Measurements from ENCODE around the gene DVL2.

Gene DVL2

GRCh38 chr17:7234083-7234951, at the start of gene DVL2:
Gene DVL2 (minus strand): TSS chr17:7234517. CDS start chr17:7234262, 255 bp downstream.
- DNase-seq (ENCODE audit: low spot score) = peak; percentile 97

DNA sequence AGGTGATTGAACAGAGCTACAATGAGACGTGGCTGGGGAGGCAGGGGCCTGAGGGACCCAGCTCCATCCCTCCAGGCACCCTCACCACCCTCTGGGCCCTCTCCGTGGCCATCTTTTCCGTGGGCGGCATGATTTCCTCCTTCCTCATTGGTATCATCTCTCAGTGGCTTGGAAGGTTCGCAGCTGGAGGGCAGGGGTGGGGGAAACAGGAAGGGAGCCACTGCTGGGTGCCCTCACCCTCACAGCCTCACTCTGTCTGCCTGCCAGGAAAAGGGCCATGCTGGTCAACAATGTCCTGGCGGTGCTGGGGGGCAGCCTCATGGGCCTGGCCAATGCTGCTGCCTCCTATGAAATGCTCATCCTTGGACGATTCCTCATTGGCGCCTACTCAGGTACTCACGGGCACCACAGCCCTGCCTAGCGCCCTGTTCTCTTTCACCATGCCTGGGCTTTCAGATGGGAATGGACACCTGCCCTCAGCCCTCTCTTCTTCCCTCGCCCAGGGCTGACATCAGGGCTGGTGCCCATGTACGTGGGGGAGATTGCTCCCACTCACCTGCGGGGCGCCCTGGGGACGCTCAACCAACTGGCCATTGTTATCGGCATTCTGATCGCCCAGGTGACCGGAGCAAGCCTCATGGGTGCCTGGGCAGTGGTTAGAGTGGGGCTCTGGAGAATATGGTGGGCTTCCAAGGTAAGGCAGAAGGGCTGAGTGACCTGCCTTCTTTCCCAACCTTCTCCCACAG, 49.3 kb upstream of the DVL2 start:
- DNase-seq (ENCODE audit: low spot score) = no peak

GRCh38 chr17:7282752-7283321, 48.5 kb upstream of the DVL2 start:
- DNase-seq (ENCODE audit: low spot score) = no peak

DNA sequence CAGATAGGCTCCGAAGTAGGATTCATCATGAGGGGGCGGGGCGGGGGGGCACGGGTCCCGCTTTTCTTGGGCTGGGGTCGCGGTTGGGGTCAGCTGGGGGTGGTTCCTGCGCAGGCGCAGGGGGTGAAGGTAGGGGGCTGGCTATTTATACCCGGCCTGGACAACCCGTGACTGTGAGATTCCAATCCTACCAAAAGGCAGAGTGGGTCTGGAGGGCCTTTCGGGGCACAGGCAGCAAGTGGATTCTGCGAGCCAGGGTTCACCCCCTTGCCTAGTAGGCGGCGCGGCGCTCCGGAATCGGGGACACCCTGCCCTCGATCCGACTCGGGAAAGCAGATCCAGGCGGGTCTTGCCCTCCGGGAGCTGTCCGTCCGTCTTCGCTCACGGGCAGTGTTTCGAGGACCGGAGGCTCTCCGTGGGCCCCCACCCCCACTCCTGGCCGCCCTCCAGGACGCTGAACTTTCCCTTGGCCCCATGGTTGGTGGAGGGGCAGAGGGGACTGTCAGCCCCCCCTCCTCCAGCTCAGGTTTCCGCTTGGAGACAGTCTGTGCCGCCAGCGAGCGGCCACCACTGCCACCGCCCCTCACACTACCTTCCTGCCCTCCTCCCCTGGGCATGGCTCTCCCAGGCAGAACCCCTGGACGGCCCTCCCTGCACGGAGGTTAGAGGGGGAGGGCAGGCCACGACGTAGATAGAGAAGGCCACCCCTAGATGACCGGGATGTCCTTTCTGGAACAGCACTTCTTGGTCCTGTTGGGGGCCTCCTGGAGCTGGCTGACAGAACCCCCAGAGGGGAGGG, 47.8 kb upstream of the DVL2 start:
- no peak for DNase-seq (ENCODE audit: low spot score)

- DNase-seq (ENCODE audit: low spot score) = peak; percentile 90
Observed at GRCh38 chr17:7281074-7281952, 47.0 kb upstream of the DVL2 start, which contains the start of gene SLC2A4. Gene SLC2A4 (plus strand): TSS chr17:7281718. CDS start chr17:7281935, 217 bp downstream.

DNA sequence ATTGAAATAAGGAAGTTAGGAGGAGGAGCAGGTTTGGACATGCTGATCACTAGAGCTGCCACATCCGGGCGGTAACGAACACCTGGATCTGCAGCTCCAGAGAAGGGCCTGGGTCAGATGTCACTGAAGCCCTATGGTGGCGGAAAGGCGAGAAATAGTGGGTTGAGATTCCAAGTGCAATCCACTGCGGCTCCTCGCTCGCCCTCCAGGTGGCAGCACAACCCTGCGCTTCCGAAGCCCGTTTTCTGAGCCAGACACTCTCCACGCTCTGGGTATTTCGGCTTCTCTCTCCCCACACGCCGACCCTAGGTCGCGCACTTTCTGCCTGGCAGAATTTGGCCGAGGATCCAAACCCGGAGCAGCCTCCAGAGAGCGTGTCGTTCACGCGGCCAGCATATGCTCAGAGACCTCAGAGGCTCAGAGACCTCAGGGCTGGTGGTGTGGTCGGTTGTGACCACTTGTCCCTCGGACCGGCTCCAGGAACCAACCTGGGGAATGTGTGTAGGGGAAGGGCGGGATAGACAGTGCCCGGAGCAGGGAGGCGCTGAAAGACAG, 46.3 kb upstream of the DVL2 start:
- peak; percentile 88 for DNase-seq (ENCODE audit: low spot score)

DNA sequence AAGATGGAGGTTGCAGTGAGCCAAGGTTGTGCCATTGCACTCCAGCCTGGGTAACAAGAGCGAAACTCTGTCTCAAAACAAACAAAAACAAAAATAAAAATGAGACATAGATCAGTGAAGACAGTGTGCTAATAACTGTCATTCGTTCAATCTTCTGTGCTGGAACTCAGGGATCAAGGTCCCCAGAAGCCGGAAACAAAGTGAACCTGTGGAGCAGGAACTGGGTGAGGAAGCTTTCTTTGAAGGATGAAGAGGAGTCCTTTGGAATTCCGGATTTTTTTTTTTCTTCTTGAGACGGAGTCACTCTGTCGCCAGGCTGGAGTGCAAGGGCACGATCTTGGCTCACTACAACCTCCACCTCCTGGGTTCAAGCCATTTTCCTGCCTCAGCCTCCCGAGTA, 45.1 kb upstream of the DVL2 start:
- DNase-seq (ENCODE audit: low spot score) = no peak

GRCh38 chr17:7266784-7267183, 32.5 kb upstream of the DVL2 start:
- DNase-seq (ENCODE audit: low spot score) = no peak

- DNase-seq (ENCODE audit: low spot score) = no peak
Observed at GRCh38 chr17:7263801-7264078, 29.4 kb upstream of the DVL2 start.

GRCh38 chr17:7262935-7263800, 28.9 kb upstream of the DVL2 start:
- DNase-seq (ENCODE audit: low spot score) = no peak

DNA sequence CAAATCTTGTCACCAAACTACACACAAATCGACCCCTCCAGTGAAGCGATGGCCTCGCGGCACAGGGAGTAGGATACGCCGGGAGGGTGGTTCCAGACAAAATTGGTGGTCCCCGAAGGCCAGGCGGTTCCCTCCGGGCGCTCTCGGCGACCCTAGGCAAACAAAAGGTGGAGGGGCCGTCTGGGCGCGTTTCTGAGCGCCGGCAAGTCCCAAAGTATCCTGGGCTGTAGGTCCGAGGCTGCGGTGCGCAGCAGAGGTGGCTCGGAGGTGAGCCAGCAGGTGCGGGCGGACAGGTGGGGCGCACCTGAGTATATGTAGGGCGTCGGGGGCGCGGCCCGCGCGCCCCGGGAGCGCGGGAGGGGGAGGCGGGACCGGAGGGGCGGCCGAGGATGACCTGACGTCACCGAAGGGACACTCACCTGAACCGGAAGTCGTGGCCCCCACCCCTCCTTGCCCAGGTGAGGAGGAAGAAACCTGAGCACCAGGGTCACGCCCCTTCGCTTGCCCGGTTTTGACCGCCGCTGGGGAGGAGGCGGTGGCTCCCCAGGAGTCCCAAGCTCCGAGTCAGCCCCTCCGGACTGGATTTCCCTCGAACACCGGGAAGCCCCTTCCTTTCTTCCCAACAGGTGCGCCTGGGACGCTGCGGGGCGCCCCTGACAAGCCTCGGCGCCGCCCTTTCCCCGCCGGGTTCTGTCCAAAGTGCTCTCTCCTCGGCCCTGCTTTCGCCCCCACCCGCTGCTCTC, 28.0 kb upstream of the DVL2 start, which contains the start of gene CLDN7:
TSS of gene CLDN7 (minus strand) at position 287 of the 743 bp plus-strand sequence. CDS start 435 bp downstream, outside the sequence.
- DNase-seq (ENCODE audit: low spot score) = no peak

GRCh38 chr17:7261379-7262191, 27.3 kb upstream of the DVL2 start:
- no peak for DNase-seq (ENCODE audit: low spot score)

DNA sequence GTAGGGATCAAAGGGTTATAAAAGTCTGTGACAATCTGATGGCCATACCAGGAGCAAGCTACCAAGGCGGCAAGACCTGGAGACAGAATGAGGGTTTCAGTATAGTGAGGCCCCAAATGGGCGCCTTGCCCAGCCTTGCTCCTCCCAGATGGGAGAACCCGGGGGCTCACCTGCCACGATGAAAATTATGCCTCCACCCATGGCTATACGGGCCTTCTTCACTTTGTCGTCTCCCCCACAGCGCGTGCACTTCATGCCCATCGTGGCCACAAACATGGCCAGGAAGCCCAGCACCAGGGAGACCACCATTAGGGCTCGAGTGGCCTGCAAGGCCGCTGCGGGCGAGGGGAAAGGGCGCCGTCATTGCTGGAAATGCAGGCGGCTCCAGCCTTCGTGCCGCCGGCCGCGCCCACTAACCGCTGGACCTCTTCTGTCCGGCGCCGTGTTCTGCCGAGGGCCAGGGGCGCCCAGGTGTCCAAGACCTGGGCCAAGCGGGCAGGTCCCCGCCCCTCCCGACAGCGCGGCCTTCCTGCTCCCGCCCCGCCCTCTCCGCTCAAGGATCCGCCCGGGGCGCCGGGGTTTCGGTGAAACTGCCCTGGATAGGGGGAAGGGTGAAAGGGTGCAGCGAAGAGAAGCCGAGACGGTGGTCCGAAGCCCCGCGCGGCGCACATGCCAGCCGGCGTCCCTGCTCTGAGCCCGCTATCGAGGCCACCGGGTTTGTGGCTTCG, 26.5 kb upstream of the DVL2 start:
- DNase-seq (ENCODE audit: low spot score) = no peak

DNA sequence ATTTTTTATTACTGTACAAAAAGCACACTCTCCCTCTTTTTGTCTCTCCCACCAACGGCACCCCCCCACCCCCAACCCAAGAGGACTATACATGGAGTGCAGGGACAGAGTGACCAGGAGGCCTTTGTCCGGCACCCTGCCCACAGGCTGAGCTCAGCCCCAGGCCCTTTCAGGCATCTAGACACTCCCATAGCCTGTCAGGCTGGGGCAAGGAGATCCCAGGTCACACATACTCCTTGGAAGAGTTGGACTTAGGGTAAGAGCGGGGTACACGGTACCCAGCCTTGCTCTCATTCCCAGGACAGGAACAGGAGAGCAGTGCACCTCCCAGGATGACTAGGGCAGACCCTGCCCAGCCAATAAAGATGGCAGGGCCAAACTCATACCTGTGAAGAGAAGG, 25.8 kb upstream of the DVL2 start:
- DNase-seq (ENCODE audit: low spot score) = no peak

DNA sequence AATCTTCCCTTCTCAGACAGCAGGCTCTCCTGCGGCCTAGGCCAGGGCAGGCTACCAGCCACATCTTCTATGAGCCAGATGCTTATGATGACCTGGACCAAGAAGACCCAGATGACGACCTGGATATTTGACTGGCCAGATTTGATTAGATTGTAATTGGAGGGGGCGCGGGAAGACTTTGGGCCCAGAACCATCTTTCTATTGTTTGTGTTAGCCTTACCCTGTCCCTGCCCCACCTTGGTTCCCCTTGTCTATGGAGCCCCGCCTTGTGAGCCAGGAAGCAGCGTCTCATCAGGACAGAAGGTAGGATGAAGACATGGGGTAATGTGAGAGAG, 25.2 kb upstream of the DVL2 start:
- DNase-seq (ENCODE audit: low spot score) = no peak

DNA sequence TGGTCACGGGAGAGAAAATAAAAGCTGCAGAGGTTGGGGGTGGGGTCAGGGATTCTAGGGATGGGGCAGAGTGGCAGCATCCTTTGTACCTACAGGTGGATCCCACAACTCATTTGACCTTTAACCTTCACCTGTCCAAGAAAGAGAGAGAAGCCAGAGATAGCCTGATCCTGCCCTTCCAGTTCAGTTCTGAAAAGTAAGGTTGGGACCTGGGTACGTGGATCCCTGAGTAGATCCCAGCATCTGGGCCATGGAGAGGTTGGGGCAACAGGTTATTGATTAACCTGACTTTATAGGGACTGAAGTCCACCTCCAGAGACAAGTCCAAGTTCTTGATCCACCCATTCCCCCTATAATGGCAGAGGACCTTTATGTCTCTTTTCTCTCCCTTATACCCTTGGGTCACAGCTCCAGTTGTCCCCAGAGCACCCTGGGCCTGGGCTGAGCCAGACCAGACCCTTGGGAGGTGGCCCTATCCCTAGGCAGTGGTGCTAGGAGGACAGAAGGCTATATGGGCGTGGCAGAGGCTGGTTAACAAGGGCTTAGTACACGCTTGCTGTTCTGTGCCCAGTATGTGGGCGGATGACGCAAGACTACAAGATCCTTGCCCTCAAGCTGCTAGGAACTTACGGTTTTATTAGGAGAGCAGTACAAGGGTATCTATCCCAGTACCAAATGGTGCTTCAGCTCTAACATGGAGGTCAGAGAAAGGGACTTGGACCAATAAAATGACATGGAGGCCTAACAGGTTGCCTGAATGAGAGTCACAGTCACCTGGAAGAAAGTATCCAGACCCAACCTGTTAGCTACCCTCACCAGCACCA, 24.6 kb upstream of the DVL2 start:
- no peak for DNase-seq (ENCODE audit: low spot score)

Measured in cerebellar cortex (tissue), 1 donor.